ENCODE measurements around the gene RFWD3.

RFWD3 gene

DNA sequence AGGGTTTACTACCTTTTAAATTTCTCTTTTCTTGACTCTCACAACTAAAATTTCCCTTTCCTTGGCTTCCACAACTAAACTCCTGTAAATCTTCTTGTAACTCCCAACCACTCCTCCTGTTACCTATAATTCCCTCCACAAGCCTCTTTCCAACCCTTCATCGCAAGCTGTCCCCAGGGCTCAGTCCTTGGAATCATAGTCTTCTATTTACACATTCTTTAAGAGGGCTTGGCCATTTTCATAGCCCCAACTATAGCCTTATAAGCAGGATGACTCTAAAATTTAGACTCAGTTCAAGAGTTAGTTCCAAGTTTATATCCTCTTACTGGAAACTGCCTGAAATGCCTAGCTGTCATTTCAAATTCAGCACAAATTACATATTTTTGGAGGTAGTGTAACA is 83.7 kb downstream of the RFWD3 start:
- DNase-seq (ENCODE audit: low read depth): no peak
- no peak overlapping the region for H3K4me3 ChIP-seq (replicated peaks; ENCODE audit: low read depth, low read length)
- no peak for TF ChIP-seq CTCF (IDR thresholded peaks at IDR 0.05; ENCODE audit: low read length, missing control alignments)

DNA sequence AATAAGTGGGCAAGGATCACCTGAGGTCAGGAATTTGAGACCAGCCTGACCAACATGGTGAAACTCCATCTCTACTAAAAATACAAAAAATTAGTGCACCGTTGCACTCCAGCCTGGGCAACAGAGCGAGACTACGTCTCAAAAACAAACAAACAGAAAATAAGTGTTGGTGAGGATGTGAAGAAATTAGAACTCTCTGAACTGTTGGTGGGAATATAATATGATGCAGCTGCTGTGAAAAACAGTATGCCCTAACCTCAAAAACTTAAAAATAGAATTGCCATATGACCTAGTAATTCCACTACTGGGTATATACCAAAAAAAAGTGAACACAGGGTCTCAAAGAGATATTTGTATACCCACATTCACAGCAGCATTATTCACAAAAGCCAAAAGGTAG is 85.8 kb downstream of the RFWD3 start:
- H3K4me3 ChIP-seq (replicated peaks; ENCODE audit: low read depth, low read length): no peak overlapping the region
- no peak for DNase-seq (ENCODE audit: low read depth)
- TF ChIP-seq CTCF (IDR thresholded peaks at IDR 0.05; ENCODE audit: low read length, missing control alignments): no peak

GRCh38 chr16:74578838-74579237 is 87.8 kb downstream of the RFWD3 start:
- no peak for DNase-seq (ENCODE audit: low read depth)
- no peak overlapping the region for H3K4me3 ChIP-seq (replicated peaks; ENCODE audit: low read depth, low read length)
- no peak for TF ChIP-seq CTCF (IDR thresholded peaks at IDR 0.05; ENCODE audit: low read length, missing control alignments)

- DNase-seq (ENCODE audit: low read depth): no peak
- H3K4me3 ChIP-seq (replicated peaks; ENCODE audit: low read depth, low read length): no peak overlapping the region
- no peak for TF ChIP-seq CTCF (IDR thresholded peaks at IDR 0.05; ENCODE audit: low read length, missing control alignments)
These were observed 88.2 kb downstream of the RFWD3 start for GRCh38 chr16:74578433-74578832.

DNA sequence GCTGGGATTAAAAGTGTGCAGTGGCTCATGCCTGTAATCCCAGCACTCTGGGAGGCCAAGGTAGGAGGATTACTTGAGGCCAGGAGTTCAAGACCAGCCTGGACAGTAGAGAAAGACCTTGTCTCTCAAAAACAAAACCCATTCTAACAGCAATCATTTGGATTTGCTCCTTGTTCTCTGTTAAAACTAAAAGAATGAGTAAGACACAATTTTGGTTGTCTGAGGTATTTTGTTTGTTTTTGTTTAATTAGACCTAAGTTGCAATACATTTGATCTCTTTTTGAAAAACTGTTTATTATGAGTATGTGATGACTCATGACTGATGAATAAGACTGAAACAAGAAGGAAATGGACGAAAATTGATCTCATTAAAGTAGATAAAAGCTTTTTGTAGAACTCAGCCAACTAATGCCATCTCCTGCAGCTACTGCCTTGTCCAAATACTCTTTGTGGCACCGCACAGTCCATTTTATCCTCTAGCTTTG is 88.8 kb downstream of the RFWD3 start:
- no peak overlapping the region for H3K4me3 ChIP-seq (replicated peaks; ENCODE audit: low read depth, low read length)
- peak; percentile 34 for DNase-seq (ENCODE audit: low read depth)
- no peak for TF ChIP-seq CTCF (IDR thresholded peaks at IDR 0.05; ENCODE audit: low read length, missing control alignments)

DNA sequence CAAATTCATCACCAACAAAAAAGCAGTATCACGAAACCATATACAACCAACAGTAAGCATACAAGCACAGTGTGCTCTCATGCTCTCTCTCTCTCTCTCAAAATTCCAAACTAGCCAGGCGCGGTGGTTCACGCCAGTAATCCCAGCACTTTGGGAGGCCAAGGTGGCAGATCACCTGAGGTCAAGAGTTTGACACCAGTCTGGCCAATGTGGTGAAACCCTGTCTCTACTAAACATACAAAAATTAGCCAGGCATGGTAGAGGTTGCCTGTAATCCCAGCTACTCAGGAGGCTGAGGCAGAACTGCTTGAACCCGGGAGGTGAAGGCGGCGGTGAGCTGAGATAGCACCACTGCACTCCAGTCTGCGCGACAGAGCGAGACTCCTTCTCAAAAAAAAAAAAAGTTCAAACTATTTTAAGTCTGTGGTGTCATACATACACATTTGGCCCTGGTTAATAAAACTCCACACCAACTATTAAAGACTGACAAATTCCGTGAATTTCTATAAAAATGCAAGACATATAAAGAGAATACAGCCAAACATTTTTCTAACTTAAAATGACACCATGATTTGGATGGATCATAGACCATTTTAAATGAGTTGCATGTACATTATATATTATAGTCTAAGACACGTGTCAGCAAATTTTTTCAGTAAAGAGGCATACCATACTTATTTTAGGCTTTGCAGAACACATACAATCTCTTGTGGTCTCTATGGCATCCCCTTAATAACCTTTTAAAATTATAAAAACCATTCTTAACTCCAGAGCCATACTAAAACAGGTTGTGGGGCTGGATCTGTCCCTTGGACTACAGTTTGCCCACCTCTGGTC is 90.7 kb downstream of the RFWD3 start:
- TF ChIP-seq CTCF (IDR thresholded peaks at IDR 0.05; ENCODE audit: low read length, missing control alignments): no peak
- no peak overlapping the region for H3K4me3 ChIP-seq (replicated peaks; ENCODE audit: low read depth, low read length)
- no peak for DNase-seq (ENCODE audit: low read depth)
